Activated CD4-positive, alpha-beta T cell treated with anti-CD3 and anti-CD28 coated beads, Interleukin-2, amount 50 U/mL, for 48 hours (primary cell): ENCODE results near the gene PTPRF.

ENCODE experiments used
- DNase-seq, 2 experiments: peaks; one replicate each; pipeline ENCODE4 v3.0.0-alpha.2; 2020

The PTPRF gene

GRCh38 chr1:43585557-43585956 is 54.9 kb downstream of the PTPRF start:
- DNase-seq, result no peak

GRCh38 chr1:43586136-43586731 is 55.6 kb downstream of the PTPRF start:
- no peak for DNase-seq

GRCh38 chr1:43587001-43587400 is 56.3 kb downstream of the PTPRF start:
- no peak for DNase-seq

- no peak for DNase-seq
Observed at GRCh38 chr1:43587594-43587993, 56.9 kb downstream of the PTPRF start.

GRCh38 chr1:43588592-43588991 is 57.9 kb downstream of the PTPRF start:
- no peak for DNase-seq

GRCh38 chr1:43590388-43590925 is 59.8 kb downstream of the PTPRF start:
- DNase-seq, result no peak

- DNase-seq, result no peak
Observed at GRCh38 chr1:43591181-43591580, 60.5 kb downstream of the PTPRF start.

GRCh38 chr1:43592051-43592665 is 61.5 kb downstream of the PTPRF start:
- DNase-seq, result no peak

- DNase-seq, result no peak
Observed at GRCh38 chr1:43592974-43593683, 62.4 kb downstream of the PTPRF start.

- no peak for DNase-seq
Observed at GRCh38 chr1:43596579-43596978, 65.9 kb downstream of the PTPRF start.

- DNase-seq, result no peak
Observed at GRCh38 chr1:43597028-43597427, 66.3 kb downstream of the PTPRF start.

- DNase-seq, result no peak
Observed at GRCh38 chr1:43597721-43598120, 67.0 kb downstream of the PTPRF start.

GRCh38 chr1:43598622-43599021 is 67.9 kb downstream of the PTPRF start:
- DNase-seq, result no peak

- no peak for DNase-seq
Observed at GRCh38 chr1:43600033-43601020, 69.6 kb downstream of the PTPRF start.

GRCh38 chr1:43602990-43603389 is 72.3 kb downstream of the PTPRF start:
- DNase-seq, result no peak

GRCh38 chr1:43604192-43604591 is 73.5 kb downstream of the PTPRF start:
- no peak for DNase-seq

- no peak for DNase-seq
Observed at GRCh38 chr1:43605157-43605556, 74.5 kb downstream of the PTPRF start.

GRCh38 chr1:43605766-43606165 is 75.1 kb downstream of the PTPRF start:
- DNase-seq, result no peak

GRCh38 chr1:43606624-43607023 is 75.9 kb downstream of the PTPRF start:
- no peak for DNase-seq

GRCh38 chr1:43608827-43609226 is 78.1 kb downstream of the PTPRF start:
- no peak for DNase-seq

GRCh38 chr1:43610339-43610738 is 79.7 kb downstream of the PTPRF start:
- DNase-seq, result no peak

GRCh38 chr1:43611950-43612349 is 81.3 kb downstream of the PTPRF start:
- no peak for DNase-seq

- no peak for DNase-seq
Observed at GRCh38 chr1:43612406-43612805, 81.7 kb downstream of the PTPRF start.
